SW480 (cell line): ENCODE data around the gene SVIL.
"Not testable (repeated sequence)": the region's sequence is repeated elsewhere in the genome, so short reads cannot be mapped to it uniquely, and the experiment has no call there.

Experiments
- DNase-seq: peaks from one replicate; pipeline ENCODE4 v3.0.0-alpha.2; 2016; ENCODE audit warnings: low spot score

The SVIL gene

GRCh38 chr10:29486433-29486832, 148.3 kb downstream of the SVIL start:
- no peak for DNase-seq

- not testable (repeated sequence) for DNase-seq
Observed at GRCh38 chr10:29484677-29485076, 150.1 kb downstream of the SVIL start.

GRCh38 chr10:29482591-29483431, 152.0 kb downstream of the SVIL start:
- peak; percentile 21 for DNase-seq

GRCh38 chr10:29481906-29482440, 152.8 kb downstream of the SVIL start:
- DNase-seq, result no peak

- DNase-seq, result no peak
Observed at GRCh38 chr10:29479981-29480954, 154.5 kb downstream of the SVIL start.

GRCh38 chr10:29479081-29479925, 155.5 kb downstream of the SVIL start:
- DNase-seq, result no peak

GRCh38 chr10:29473406-29474100, 161.2 kb downstream of the SVIL start:
- DNase-seq, result no peak

GRCh38 chr10:29473087-29473356, 161.7 kb downstream of the SVIL start:
- no peak for DNase-seq

- no peak for DNase-seq
Observed at GRCh38 chr10:29472301-29473086, 162.3 kb downstream of the SVIL start.

- DNase-seq, result peak; percentile 46
Observed at GRCh38 chr10:29471544-29471859, 163.3 kb downstream of the SVIL start.

- DNase-seq, result no peak
Observed at GRCh38 chr10:29470843-29471543, 163.8 kb downstream of the SVIL start.

- no peak for DNase-seq
Observed at GRCh38 chr10:29470355-29470705, 164.4 kb downstream of the SVIL start.

- DNase-seq, result no peak
Observed at GRCh38 chr10:29469481-29470354, 165.1 kb downstream of the SVIL start.

- DNase-seq, result no peak
Observed at GRCh38 chr10:29465384-29465783, 169.4 kb downstream of the SVIL start.

- not testable (repeated sequence) for DNase-seq
Observed at GRCh38 chr10:29464671-29465171, 170.1 kb downstream of the SVIL start.

- no peak for DNase-seq
Observed at GRCh38 chr10:29461042-29461441, 173.7 kb downstream of the SVIL start.

- DNase-seq, result not testable (repeated sequence)
Observed at GRCh38 chr10:29458190-29458589, 176.6 kb downstream of the SVIL start.

- DNase-seq, result no peak
Observed at GRCh38 chr10:29455095-29455494, 179.7 kb downstream of the SVIL start.

- no peak for DNase-seq
Observed at GRCh38 chr10:29454250-29454649, 180.5 kb downstream of the SVIL start.
